Measurements from ENCODE around the gene MIER1. TPM values are rescaled to one million over a fixed set of nuclear protein-coding genes. Genes with fewer than 3 reads are reported as not detected.

Gene MIER1
- polyA plus RNA-seq, 3 donors, result 14.0 to 28.0 (median 21.9) TPM

DNA sequence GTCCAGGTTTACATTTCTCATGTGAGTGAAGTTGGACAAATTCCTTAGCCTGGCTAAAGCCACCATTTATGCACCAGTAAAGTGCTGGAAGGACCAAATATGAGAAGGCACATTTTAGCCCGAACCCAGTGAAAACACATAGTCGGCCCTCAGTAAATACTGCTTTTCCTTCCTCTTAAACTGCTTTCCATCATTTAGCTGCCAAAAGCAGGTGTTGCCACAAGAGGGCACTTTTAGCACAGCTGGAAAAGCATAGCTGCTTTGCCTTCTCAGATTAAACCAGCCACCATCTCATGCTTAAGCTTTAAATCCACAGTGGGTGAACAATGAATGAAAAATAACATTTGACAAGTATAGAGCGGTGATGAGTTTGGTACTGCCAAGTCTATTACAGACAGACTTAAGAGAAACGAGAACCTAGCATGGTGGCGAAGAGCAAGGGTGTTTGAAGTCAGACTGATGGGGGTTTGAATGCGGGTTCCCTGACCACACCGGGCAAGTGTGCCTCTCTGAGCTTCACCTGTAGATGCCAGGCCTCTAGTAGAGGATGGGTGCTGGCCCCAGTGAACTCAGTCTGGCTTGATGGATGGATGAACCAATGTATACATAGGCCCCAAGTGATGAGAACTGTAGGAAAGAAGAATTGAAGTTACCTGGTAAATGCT lies 71.4 kb downstream of the MIER1 start:
- intact Hi-C loops (cut with micrococcal nuclease), result no loop called here
- 63% methylated on average over 6 of the region's 7 CpGs for WGBS (ENCODE audit: insufficient coverage)
- no peaks in the 10 kb centered on the region for H3K27me3 Mint-ChIP-seq (ENCODE audit: low read depth in 3 of 3)

DNA sequence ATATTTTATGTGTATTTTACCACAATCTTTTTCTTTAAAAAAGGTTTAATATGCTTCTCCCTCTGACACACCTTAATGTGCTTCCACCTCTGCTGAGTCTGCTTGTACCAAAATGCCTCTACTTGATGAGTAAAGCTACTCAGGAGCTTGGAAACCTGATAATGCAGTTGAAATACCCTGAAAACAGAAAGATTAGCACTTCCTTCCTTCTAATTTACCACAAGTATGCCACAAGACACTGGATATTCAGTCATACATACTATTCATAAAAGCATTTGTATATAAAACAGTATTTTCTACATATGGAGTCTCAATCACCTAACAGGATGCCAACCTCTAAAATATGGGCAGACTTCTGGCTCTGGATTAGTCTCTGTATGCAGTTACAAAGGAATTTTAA lies 74.2 kb downstream of the MIER1 start:
- TF ChIP-seq, protein P1, sequence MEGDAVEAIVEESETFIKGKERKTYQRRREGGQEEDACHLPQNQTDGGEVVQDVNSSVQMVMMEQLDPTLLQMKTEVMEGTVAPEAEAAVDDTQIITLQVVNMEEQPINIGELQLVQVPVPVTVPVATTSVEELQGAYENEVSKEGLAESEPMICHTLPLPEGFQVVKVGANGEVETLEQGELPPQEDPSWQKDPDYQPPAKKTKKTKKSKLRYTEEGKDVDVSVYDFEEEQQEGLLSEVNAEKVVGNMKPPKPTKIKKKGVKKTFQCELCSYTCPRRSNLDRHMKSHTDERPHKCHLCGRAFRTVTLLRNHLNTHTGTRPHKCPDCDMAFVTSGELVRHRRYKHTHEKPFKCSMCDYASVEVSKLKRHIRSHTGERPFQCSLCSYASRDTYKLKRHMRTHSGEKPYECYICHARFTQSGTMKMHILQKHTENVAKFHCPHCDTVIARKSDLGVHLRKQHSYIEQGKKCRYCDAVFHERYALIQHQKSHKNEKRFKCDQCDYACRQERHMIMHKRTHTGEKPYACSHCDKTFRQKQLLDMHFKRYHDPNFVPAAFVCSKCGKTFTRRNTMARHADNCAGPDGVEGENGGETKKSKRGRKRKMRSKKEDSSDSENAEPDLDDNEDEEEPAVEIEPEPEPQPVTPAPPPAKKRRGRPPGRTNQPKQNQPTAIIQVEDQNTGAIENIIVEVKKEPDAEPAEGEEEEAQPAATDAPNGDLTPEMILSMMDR (IDR thresholded peaks at IDR 0.05), result no peak
- Histone ChIP-seq H4K20me1 (ENCODE audit: insufficient read depth, low read length) (no peaks in the 10 kb centered on the region), H2AFZ (ENCODE audit: insufficient read depth, low read depth, low read length, poor library complexity, severe bottlenecking) (no peak overlapping the region), H3K9me3 (replicated peaks in 1 of 2; ENCODE audit: control insufficient read depth in 1 of 2, insufficient read depth in 1 of 2, low read length in 2 of 2) (no peaks in the 10 kb centered on the region), H3K79me2 (ENCODE audit: insufficient read depth, low read length) (no peaks in the 10 kb centered on the region), H3K27ac (ENCODE audit: low read depth in 1 of 2, low read length in 2 of 2) (no peak overlapping the region), H3K4me2 (replicated peaks; ENCODE audit: extremely low read depth, low read length, poor library complexity, severe bottlenecking) (no peak overlapping the region), H3K4me3 (replicated peaks in 1 of 3; ENCODE audit: low read depth in 2 of 3, low read length in 3 of 3) (no peak overlapping the region), H3K4me1 (ENCODE audit: control insufficient read depth in 1 of 2, insufficient read depth in 2 of 2, low read length in 2 of 2) (no peaks in the 10 kb centered on the region), H3K9ac (ENCODE audit: insufficient read depth, low read length, poor library complexity, severe bottlenecking) (no peak overlapping the region), H3K27me3 (ENCODE audit: control insufficient read depth in 2 of 2, insufficient read depth in 2 of 2, low read length in 2 of 2) (no peaks in the 10 kb centered on the region), H3K36me3 (replicated peaks in 1 of 2; ENCODE audit: control insufficient read depth in 1 of 2, insufficient read depth in 2 of 2, low read length in 2 of 2) (peaks cover 5 to 18% of the 10 kb centered on the region in 2 donors)
- Mint-ChIP-seq H3K4me3 (no peak overlapping the region), H3K9me3 (peaks cover 0 to 2% (median 0%) of the 10 kb centered on the region in 7 donors), H3K27me3 (ENCODE audit: low read depth in 3 of 3) (no peaks in the 10 kb centered on the region), H3K27ac (no peak overlapping the region), H3K4me1 (peaks cover 10% of the 10 kb centered on the region), H3K36me3 (peaks cover 23% of the 10 kb centered on the region in 2 donors)
- DNase-seq, result no peak
- intact Hi-C loops (cut with micrococcal nuclease), result no loop called here

More for the DNA sequence above, 71.4 kb downstream of the MIER1 start:
- H2AFZ ChIP-seq (ENCODE audit: insufficient read depth, low read depth, low read length, poor library complexity, severe bottlenecking), result no peak overlapping the region
- peak; percentile 31 to 46 (median 40) for DNase-seq
- H3K9ac ChIP-seq (ENCODE audit: insufficient read depth, low read length, poor library complexity, severe bottlenecking), result no peak overlapping the region
- H3K4me3 ChIP-seq (replicated peaks in 1 of 3; ENCODE audit: low read depth in 2 of 3, low read length in 3 of 3), result no peak overlapping the region
- peak overlapping the region; percentile 28 for H3K4me2 ChIP-seq (replicated peaks; ENCODE audit: extremely low read depth, low read length, poor library complexity, severe bottlenecking)
- H4K20me1 ChIP-seq (ENCODE audit: insufficient read depth, low read length), result no peaks in the 10 kb centered on the region
- no peak overlapping the region for H3K4me3 Mint-ChIP-seq
- no peaks in the 10 kb centered on the region for H3K79me2 ChIP-seq (ENCODE audit: insufficient read depth, low read length)
- H3K27me3 ChIP-seq (ENCODE audit: control insufficient read depth in 2 of 2, insufficient read depth in 2 of 2, low read length in 2 of 2), result no peaks in the 10 kb centered on the region
- peaks cover 0 to 2% (median 0%) of the 10 kb centered on the region in 7 donors for H3K9me3 Mint-ChIP-seq
- H3K36me3 ChIP-seq (replicated peaks in 1 of 2; ENCODE audit: control insufficient read depth in 1 of 2, insufficient read depth in 2 of 2, low read length in 2 of 2), result no peaks in the 10 kb centered on the region
- no peak overlapping the region for H3K27ac ChIP-seq (ENCODE audit: low read depth in 1 of 2, low read length in 2 of 2)
- H3K36me3 Mint-ChIP-seq, result peaks cover 6 to 15% of the 10 kb centered on the region in 2 donors
- TF ChIP-seq, protein P1 (IDR thresholded peaks at IDR 0.05), result peak; percentile 72
- H3K9me3 ChIP-seq (replicated peaks in 1 of 2; ENCODE audit: control insufficient read depth in 1 of 2, insufficient read depth in 1 of 2, low read length in 2 of 2), result no peaks in the 10 kb centered on the region
- peaks cover 10% of the 10 kb centered on the region for H3K4me1 Mint-ChIP-seq
- no peak overlapping the region for H3K27ac Mint-ChIP-seq
- H3K4me1 ChIP-seq (ENCODE audit: control insufficient read depth in 1 of 2, insufficient read depth in 2 of 2, low read length in 2 of 2), result no peaks in the 10 kb centered on the region

All from CD14-positive monocyte (primary cell).